Progenitor cell of endocrine pancreas (in vitro differentiated cells): Measurements from ENCODE around the gene TLL2. TPM values are rescaled to one million over a fixed set of nuclear protein-coding genes. Genes with fewer than 3 reads are reported as not detected.

ENCODE experiments used
- DNase-seq: peaks from one replicate; pipeline ENCODE4 v3.0.0; 2021; ENCODE audit warnings: low spot score; ENCODE audit not compliant: unreplicated experiment
- H3K27ac Mint-ChIP-seq: 2 replicates; pipeline ENCODE4 v1.8.0; 2021; ENCODE audit warnings: mild to moderate bottlenecking, moderate library complexity, mixed read lengths
- H3K27me3 Mint-ChIP-seq: 2 replicates; pipeline ENCODE4 v1.8.0; 2021; ENCODE audit warnings: mixed read lengths
- H3K36me3 Mint-ChIP-seq: 2 replicates; pipeline ENCODE4 v1.8.0; 2022; ENCODE audit warnings: mixed read lengths; ENCODE audit not compliant: insufficient read depth
- H3K4me1 Mint-ChIP-seq: 2 replicates; pipeline ENCODE4 v1.8.0; 2021; ENCODE audit warnings: low read depth, mixed read lengths
- H3K4me3 Mint-ChIP-seq: 2 replicates; pipeline ENCODE4 v1.8.0; 2021; ENCODE audit warnings: low read depth, mild to moderate bottlenecking, moderate library complexity, mixed read lengths
- H3K9me3 Mint-ChIP-seq: 2 replicates; pipeline ENCODE4 v1.8.0; 2021; ENCODE audit warnings: low read depth, mixed read lengths
- CTCF ChIP-seq: fragments of 200-600 bp; sonication (generic); IDR thresholded peaks from one replicate; pipeline ENCODE4 v1.5.0; 2021; ENCODE audit warnings: antibody characterized with exemption, mild to moderate bottlenecking; ENCODE audit not compliant: unreplicated experiment
- total RNA-seq: library from RNA; stranded (reverse); gene quantifications from 2 replicates; pipeline ENCODE4 v1.2.1, GENCODE V29; 2021

TLL2 gene
- total RNA-seq, 1 donor from 2014 or later = 0.60 TPM

DNA sequence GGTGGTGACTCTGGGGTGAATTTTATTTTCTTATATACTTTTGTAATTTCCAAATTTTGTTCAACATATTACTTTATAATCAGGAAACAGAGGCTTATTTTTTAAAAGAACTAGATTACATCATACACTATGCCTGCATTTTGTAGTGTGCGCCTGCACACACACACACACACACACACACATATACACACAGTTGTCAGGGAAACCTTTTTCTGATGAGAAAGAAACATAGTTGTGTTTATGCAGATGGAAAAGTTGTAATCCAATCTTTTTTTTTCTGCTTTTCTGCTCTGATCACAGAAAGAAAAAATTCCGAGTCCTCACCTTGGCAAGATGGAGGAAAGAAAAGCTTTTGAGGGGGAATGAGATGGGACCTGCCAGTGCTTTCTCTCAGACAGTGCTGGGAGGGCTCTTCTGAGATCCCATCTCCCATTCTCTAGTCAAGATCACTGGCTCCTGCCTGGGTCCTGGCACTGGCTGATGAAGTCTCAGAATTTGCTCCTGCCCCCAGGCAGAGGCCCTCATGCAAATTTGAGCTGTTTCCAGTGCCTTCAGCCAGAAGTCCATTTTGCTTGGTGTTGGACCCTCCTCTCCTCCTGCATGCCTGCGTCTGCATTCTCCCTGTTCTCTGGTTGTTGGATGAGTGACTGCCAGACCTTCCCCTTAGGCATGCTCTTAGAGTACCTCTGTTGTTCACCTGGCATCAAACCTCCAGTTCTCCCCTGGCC, 59.7 kb downstream of the TLL2 start:
- peaks cover 3% of the 10 kb centered on the region for H3K27me3 Mint-ChIP-seq
- H3K4me3 Mint-ChIP-seq = no peak overlapping the region
- no peak for DNase-seq
- H3K36me3 Mint-ChIP-seq = no peaks in the 10 kb centered on the region
- H3K27ac Mint-ChIP-seq = no peak overlapping the region
- no peaks in the 10 kb centered on the region for H3K4me1 Mint-ChIP-seq
- no peak for TF ChIP-seq CTCF
- no peaks in the 10 kb centered on the region for H3K9me3 Mint-ChIP-seq

- Mint-ChIP-seq H3K27ac (no peak overlapping the region), H3K4me3 (no peak overlapping the region), H3K9me3 (no peaks in the 10 kb centered on the region), H3K4me1 (no peaks in the 10 kb centered on the region), H3K36me3 (no peaks in the 10 kb centered on the region), H3K27me3 (peaks cover 7% of the 10 kb centered on the region)
- TF ChIP-seq CTCF = no peak
- DNase-seq = no peak
These were observed 61.1 kb downstream of the TLL2 start for GRCh38 chr10:96452494-96453153.

- no peak overlapping the region for H3K4me3 Mint-ChIP-seq
- no peaks in the 10 kb centered on the region for H3K9me3 Mint-ChIP-seq
- H3K27me3 Mint-ChIP-seq = peaks cover 5% of the 10 kb centered on the region
- no peak overlapping the region for H3K27ac Mint-ChIP-seq
- TF ChIP-seq CTCF = no peak
- H3K4me1 Mint-ChIP-seq = peaks cover 4% of the 10 kb centered on the region
- no peaks in the 10 kb centered on the region for H3K36me3 Mint-ChIP-seq
- DNase-seq = no peak
These were observed 63.1 kb downstream of the TLL2 start for GRCh38 chr10:96450529-96451207.

DNA sequence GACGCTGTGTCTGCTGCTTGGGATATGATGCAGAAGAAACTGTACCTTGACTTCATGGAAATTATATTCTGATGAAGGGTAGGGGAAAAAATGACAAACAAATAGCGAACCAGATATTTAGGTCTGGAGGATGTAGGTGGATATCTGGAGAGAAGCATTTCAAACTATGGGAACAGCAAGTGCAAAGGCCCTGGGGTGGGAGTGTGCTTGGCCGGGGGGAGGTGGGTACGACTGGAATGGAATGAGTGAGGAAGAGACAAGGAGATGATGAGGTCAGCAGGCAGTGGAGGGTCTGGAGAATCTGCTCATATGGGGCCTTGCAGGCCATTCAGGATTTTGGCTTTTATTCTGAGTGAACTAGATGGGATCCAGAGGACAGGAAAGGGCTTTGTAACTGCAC, 65.2 kb downstream of the TLL2 start:
- Mint-ChIP-seq H3K27ac (no peak overlapping the region), H3K9me3 (no peaks in the 10 kb centered on the region), H3K27me3 (peaks cover 8% of the 10 kb centered on the region), H3K4me3 (no peak overlapping the region), H3K36me3 (no peaks in the 10 kb centered on the region), H3K4me1 (peaks cover 4% of the 10 kb centered on the region)
- no peak for TF ChIP-seq CTCF
- DNase-seq = no peak

DNA sequence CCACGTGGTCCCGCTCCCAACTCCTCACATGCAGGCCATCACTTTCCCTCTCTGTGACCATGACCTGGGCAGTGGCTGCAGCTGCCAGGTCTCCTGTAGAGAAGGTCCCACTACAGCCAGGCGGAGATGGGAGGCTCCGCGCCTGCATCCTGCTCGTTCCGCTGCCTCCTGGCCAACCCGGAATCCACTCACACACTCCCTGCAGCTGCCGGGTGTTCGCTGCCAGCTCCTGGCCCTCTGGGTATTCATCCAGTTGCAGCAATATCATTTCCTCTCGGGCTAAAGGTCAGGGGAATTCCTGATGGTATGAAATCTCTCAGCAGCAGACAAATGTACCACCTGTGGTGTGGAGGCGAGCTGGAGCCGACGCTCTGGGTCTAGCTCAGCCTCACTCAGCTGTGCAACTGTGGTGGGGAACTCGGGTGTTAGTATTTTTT, 65.7 kb downstream of the TLL2 start:
- DNase-seq = no peak
- no peak overlapping the region for H3K27ac Mint-ChIP-seq
- H3K27me3 Mint-ChIP-seq = peaks cover 8% of the 10 kb centered on the region
- no peak for TF ChIP-seq CTCF
- H3K36me3 Mint-ChIP-seq = no peaks in the 10 kb centered on the region
- no peak overlapping the region for H3K4me3 Mint-ChIP-seq
- no peaks in the 10 kb centered on the region for H3K9me3 Mint-ChIP-seq
- H3K4me1 Mint-ChIP-seq = peaks cover 4% of the 10 kb centered on the region
